MM.1S (cell line): ENCODE measurements around the gene ABCA1.
A peak's percentile ranks its signal among the peaks of the same experiment; 100 is the strongest.
"Not testable (repeated sequence)": the region's sequence is repeated elsewhere in the genome, so short reads cannot be mapped to it uniquely, and the experiment has no call there.

Experiments used
- DNase-seq: peaks from one replicate; pipeline ENCODE4 v3.0.0-alpha.2; 2015
- H2AFZ ChIP-seq: fragments of 300-600 bp; sonication (generic); 2 replicates; pipeline ENCODE4 v1.6.0; 2016; ENCODE audit warnings: antibody characterized with exemption, low read length
- H3F3A ChIP-seq: fragments of 300-600 bp; sonication (generic); 2 replicates; pipeline ENCODE4 v1.6.1; 2016; ENCODE audit warnings: mild to moderate bottlenecking, antibody characterized with exemption, low read length, moderate library complexity, mixed read lengths; ENCODE audit not compliant: insufficient read depth
- H3K27ac ChIP-seq: fragments of 300-600 bp; sonication (generic); 2 replicates; pipeline ENCODE4 v1.5.1; 2016; ENCODE audit warnings: mild to moderate bottlenecking, low read length
- H3K27me3 ChIP-seq: fragments of 300-600 bp; sonication (generic); replicated peaks from 2 replicates; pipeline ENCODE4 v1.6.0; 2016; ENCODE audit warnings: low read length; ENCODE audit not compliant: insufficient read depth
- H3K36me3 ChIP-seq: fragments of 300-600 bp; sonication (generic); replicated peaks from 2 replicates; pipeline ENCODE4 v1.6.1; 2016; ENCODE audit warnings: mild to moderate bottlenecking, low read length, mixed read lengths; ENCODE audit not compliant: insufficient read depth
- H3K4me1 ChIP-seq: fragments of 300-600 bp; sonication (generic); 2 replicates; pipeline ENCODE4 v1.6.1; 2016; ENCODE audit warnings: low read length, mixed read lengths
- H3K4me2 ChIP-seq: fragments of 300-600 bp; sonication (generic); 2 replicates; pipeline ENCODE4 v1.6.0; 2016; ENCODE audit warnings: low read depth, low read length
- H3K4me3 ChIP-seq: fragments of 300-600 bp; sonication (generic); 2 replicates; pipeline ENCODE4 v1.5.1; 2016; ENCODE audit warnings: low read length, mixed read lengths
- H3K79me2 ChIP-seq: fragments of 300-600 bp; sonication (generic); 2 replicates; pipeline ENCODE4 v1.6.1; 2016; ENCODE audit warnings: mixed run types, low read length, mixed read lengths
- H3K9ac ChIP-seq: fragments of 300-600 bp; sonication (generic); 2 replicates; pipeline ENCODE4 v1.6.1; 2016; ENCODE audit warnings: low read length, mixed read lengths
- H3K9me2 ChIP-seq: fragments of 300-600 bp; sonication (generic); replicated peaks from 2 replicates; pipeline ENCODE4 v1.6.1; 2016; ENCODE audit warnings: mild to moderate bottlenecking, low read length, mixed read lengths; ENCODE audit not compliant: insufficient read depth
- H3K9me3 ChIP-seq: fragments of 300-600 bp; sonication (generic); replicated peaks from 2 replicates; pipeline ENCODE4 v1.6.1; 2016; ENCODE audit warnings: mild to moderate bottlenecking, low read length, mixed read lengths; ENCODE audit not compliant: insufficient read depth
- H4K20me1 ChIP-seq: fragments of 300-600 bp; sonication (generic); 2 replicates; pipeline ENCODE4 v1.6.1; 2016; ENCODE audit warnings: mild to moderate bottlenecking, low read length, moderate library complexity, mixed read lengths; ENCODE audit not compliant: insufficient read depth
- EZH2 ChIP-seq: fragments of 300-600 bp; sonication (generic); optimal IDR thresholded peaks from 2 replicates; pipeline ENCODE3; 2017; ENCODE audit warnings: low read depth, mild to moderate bottlenecking, antibody characterized with exemption, low read length, mixed read lengths
- EZH2phosphoT487 ChIP-seq: fragments of 300-600 bp; sonication (generic); IDR thresholded peaks from 2 replicates; pipeline ENCODE4 v1.6.1; 2018; ENCODE audit warnings: antibody characterized with exemption, low read length
- TF ChIP-seq, protein P1 (sequence below): fragments of 300-600 bp; sonication (generic); IDR thresholded peaks from 2 replicates; pipeline ENCODE4 v1.5.1; 2016; ENCODE audit warnings: antibody characterized with exemption, low read length, mixed read lengths

Gene ABCA1

GRCh38 chr9:104944356-104944755 lies 16.4 kb upstream of the ABCA1 start:
- no peak for DNase-seq
- no peaks in the 10 kb centered on the region for H3K27me3 ChIP-seq
- H3K4me2 ChIP-seq: no peak overlapping the region

GRCh38 chr9:104941597-104941996 lies 13.6 kb upstream of the ABCA1 start:
- H3K9me2 ChIP-seq: no peaks in the 10 kb centered on the region
- no peak overlapping the region for H3K27ac ChIP-seq
- no peaks in the 10 kb centered on the region for H3K27me3 ChIP-seq
- H3F3A ChIP-seq: no peaks in the 10 kb centered on the region
- peak overlapping the region; percentile 3 for H3K4me2 ChIP-seq
- H2AFZ ChIP-seq: no peak overlapping the region
- H3K36me3 ChIP-seq: no peaks in the 10 kb centered on the region
- no peaks in the 10 kb centered on the region for H3K9me3 ChIP-seq
- peak; percentile 23 for DNase-seq
- H4K20me1 ChIP-seq: no peaks in the 10 kb centered on the region
- TF ChIP-seq EZH2phosphoT487: no peak
- TF ChIP-seq, protein P1, sequence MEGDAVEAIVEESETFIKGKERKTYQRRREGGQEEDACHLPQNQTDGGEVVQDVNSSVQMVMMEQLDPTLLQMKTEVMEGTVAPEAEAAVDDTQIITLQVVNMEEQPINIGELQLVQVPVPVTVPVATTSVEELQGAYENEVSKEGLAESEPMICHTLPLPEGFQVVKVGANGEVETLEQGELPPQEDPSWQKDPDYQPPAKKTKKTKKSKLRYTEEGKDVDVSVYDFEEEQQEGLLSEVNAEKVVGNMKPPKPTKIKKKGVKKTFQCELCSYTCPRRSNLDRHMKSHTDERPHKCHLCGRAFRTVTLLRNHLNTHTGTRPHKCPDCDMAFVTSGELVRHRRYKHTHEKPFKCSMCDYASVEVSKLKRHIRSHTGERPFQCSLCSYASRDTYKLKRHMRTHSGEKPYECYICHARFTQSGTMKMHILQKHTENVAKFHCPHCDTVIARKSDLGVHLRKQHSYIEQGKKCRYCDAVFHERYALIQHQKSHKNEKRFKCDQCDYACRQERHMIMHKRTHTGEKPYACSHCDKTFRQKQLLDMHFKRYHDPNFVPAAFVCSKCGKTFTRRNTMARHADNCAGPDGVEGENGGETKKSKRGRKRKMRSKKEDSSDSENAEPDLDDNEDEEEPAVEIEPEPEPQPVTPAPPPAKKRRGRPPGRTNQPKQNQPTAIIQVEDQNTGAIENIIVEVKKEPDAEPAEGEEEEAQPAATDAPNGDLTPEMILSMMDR: no peak
- TF ChIP-seq EZH2: no peak
- no peaks in the 10 kb centered on the region for H3K79me2 ChIP-seq
- H3K4me1 ChIP-seq: peaks cover 10% of the 10 kb centered on the region
- no peak overlapping the region for H3K4me3 ChIP-seq
- H3K9ac ChIP-seq: no peak overlapping the region

More at GRCh38 chr9:104944356-104944755, 16.4 kb upstream of the ABCA1 start:
- Histone ChIP-seq H3K27ac (no peak overlapping the region), H2AFZ (no peak overlapping the region), H3K4me1 (peaks cover 10% of the 10 kb centered on the region), H3K9me3 (no peaks in the 10 kb centered on the region), H3K36me3 (no peaks in the 10 kb centered on the region), H3K79me2 (no peaks in the 10 kb centered on the region), H3F3A (no peaks in the 10 kb centered on the region), H3K9me2 (no peaks in the 10 kb centered on the region), H3K9ac (no peak overlapping the region), H4K20me1 (no peaks in the 10 kb centered on the region), H3K4me3 (no peak overlapping the region)
- TF ChIP-seq EZH2phosphoT487 (no peak), EZH2 (no peak)
- TF ChIP-seq, protein P1: no peak

DNA sequence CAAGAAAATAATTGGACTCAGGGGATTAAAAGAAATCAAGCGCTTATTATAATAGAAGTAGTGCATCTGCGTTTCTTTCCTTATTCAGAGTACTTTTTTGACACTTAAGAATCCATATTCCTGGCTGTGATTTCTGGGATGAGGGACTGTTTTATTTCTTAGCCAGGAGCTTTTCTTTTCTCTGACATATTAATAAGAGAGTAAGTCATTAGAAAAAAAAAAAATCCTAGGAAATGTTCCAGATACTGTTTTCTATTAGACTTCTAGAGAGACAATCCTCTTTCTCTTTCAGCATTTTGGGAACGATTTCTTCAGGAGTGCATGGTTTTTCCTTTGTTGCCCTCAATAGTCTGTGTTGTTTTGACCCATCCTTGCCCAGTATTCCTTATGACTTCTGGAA lies 8.3 kb upstream of the ABCA1 start:
- Histone ChIP-seq H3K9me3 (no peaks in the 10 kb centered on the region), H4K20me1 (no peaks in the 10 kb centered on the region), H3K9me2 (no peaks in the 10 kb centered on the region), H3K4me1 (peaks cover 3% of the 10 kb centered on the region), H3K4me3 (no peak overlapping the region), H3K4me2 (no peak overlapping the region), H3K9ac (no peak overlapping the region), H3F3A (no peaks in the 10 kb centered on the region), H3K27me3 (no peaks in the 10 kb centered on the region), H3K27ac (no peak overlapping the region), H2AFZ (no peak overlapping the region), H3K36me3 (no peaks in the 10 kb centered on the region), H3K79me2 (no peaks in the 10 kb centered on the region)
- DNase-seq: no peak
- TF ChIP-seq, protein P1: no peak
- TF ChIP-seq EZH2phosphoT487 (no peak), EZH2 (no peak)

DNA sequence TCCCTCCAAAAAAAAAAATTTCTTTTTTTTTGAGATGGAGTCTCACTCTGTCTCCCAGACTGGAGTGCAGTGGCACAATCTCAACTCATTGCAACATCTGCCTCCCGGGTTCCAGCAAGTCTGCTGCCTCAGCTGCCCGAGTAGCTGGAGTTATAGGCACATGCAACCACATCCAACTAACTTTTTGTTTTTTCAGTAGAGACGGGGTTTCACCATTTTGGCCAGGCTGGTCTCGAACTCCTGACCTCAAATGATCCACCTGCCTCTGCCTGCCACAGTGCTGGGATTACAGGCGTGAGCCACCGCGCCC lies 7.5 kb upstream of the ABCA1 start:
- H3K9me2 ChIP-seq, H3K9ac ChIP-seq, H4K20me1 ChIP-seq, H3K36me3 ChIP-seq, H3K4me2 ChIP-seq, H3K27me3 ChIP-seq, H3K9me3 ChIP-seq, H3K79me2 ChIP-seq, H3K4me3 ChIP-seq, H3K27ac ChIP-seq, H3F3A ChIP-seq, H3K4me1 ChIP-seq, H2AFZ ChIP-seq, DNase-seq: not testable (repeated sequence)
